Activated CD8-positive, alpha-beta T cell treated with anti-CD3 and anti-CD28 coated beads for 36 hours (primary cell): ENCODE data around the gene CCAR1. TPM values are rescaled to one million over a fixed set of nuclear protein-coding genes. Genes with fewer than 3 reads are reported as not detected.
"Not testable (repeated sequence)": the region's sequence is repeated elsewhere in the genome, so short reads cannot be mapped to it uniquely, and the experiment has no call there.

Source experiments
- ATAC-seq: fragments of 200-7000 bp; cut with Tn5 transposase; one replicate; pipeline ENCODE4 v1.10.0; 2021; ENCODE audit warnings: mild to moderate bottlenecking, moderate library complexity
- CTCF ChIA-PET: fragments of 350-600 bp; sonication (Branson Sonifier 250); formaldehyde crosslinking; loops from one replicate; lab custom pipeline; 2021; ENCODE audit warnings: antibody characterized with exemption; lab: Charles Lee
- POLR2A ChIA-PET: fragments of 350-600 bp; sonication (Branson Sonifier 250); formaldehyde crosslinking; loops from one replicate; lab custom pipeline; 2021; ENCODE audit warnings: antibody characterized with exemption; lab: Charles Lee
- DNase-seq: peaks from one replicate; pipeline ENCODE4 v3.0.0-alpha.2; 2020
- H3K27ac Mint-ChIP-seq: one replicate; pipeline ENCODE4 v1.8.0; 2021; ENCODE audit warnings: mild to moderate bottlenecking, mixed read lengths
- H3K27me3 Mint-ChIP-seq: one replicate; pipeline ENCODE4 v1.8.0; 2021; ENCODE audit warnings: mixed read lengths
- H3K36me3 Mint-ChIP-seq: one replicate; pipeline ENCODE4 v1.8.0; 2021; ENCODE audit warnings: low read depth, mixed read lengths
- H3K4me1 Mint-ChIP-seq: one replicate; pipeline ENCODE4 v1.8.0; 2021; ENCODE audit warnings: low read depth, mixed read lengths
- H3K4me3 Mint-ChIP-seq: one replicate; pipeline ENCODE4 v1.8.0; 2021; ENCODE audit warnings: mild to moderate bottlenecking, moderate library complexity, mixed read lengths
- H3K9me3 Mint-ChIP-seq: one replicate; pipeline ENCODE4 v1.8.0; 2021; ENCODE audit warnings: mixed read lengths
- CTCF ChIP-seq: fragments of 200-600 bp; IDR thresholded peaks from one replicate; pipeline ENCODE4 v1.8.0; 2022; ENCODE audit warnings: antibody characterized with exemption, mild to moderate bottlenecking
- intact Hi-C: fragments of 100-400 bp; cut with micrococcal nuclease; formaldehyde crosslinking; loops from one replicate; pipeline ENCODE4 v1.10.0; 2022
- microRNA-seq: library from miRNA; unstranded; fragments of <30 nt; microRNA quantifications from one replicate; pipeline ENCODE4 v1.2.0, GENCODE V29; 2022; ENCODE audit warnings: borderline microRNAs expressed, borderline replicate concordance
- total RNA-seq, 2 experiments: library from RNA; stranded (reverse); gene quantifications; one replicate each; pipeline ENCODE4 v1.2.3, GENCODE V29; 2021

CCAR1 gene
- total RNA-seq, 2 experiments from 2014 or later = 86.3 to 101 TPM

- Mint-ChIP-seq H3K4me3 (no peak overlapping the region), H3K4me1 (no peaks in the 10 kb centered on the region), H3K27ac (no peak overlapping the region), H3K27me3 (no peaks in the 10 kb centered on the region), H3K36me3 (no peaks in the 10 kb centered on the region), H3K9me3 (no peaks in the 10 kb centered on the region)
- intact Hi-C loops = no loop called here
- no peak for DNase-seq
- CTCF ChIA-PET = no interaction called here
- ATAC-seq = no peak
- POLR2A ChIA-PET = no interaction called here
- no peak for TF ChIP-seq CTCF
Measured at GRCh38 chr10:68837626-68838322, 116.7 kb downstream of the CCAR1 start.

- intact Hi-C loops, H3K4me1 Mint-ChIP-seq, H3K4me3 Mint-ChIP-seq, DNase-seq, ATAC-seq, H3K36me3 Mint-ChIP-seq, H3K27me3 Mint-ChIP-seq, H3K9me3 Mint-ChIP-seq, H3K27ac Mint-ChIP-seq, CTCF ChIA-PET: not testable (repeated sequence)
- POLR2A ChIA-PET = interaction anchor here (0.6 kb wide), 1 partner anchor 26 kb away, joined by 3 read pairs; no protein-coding TSS in a partner anchor
Measured at GRCh38 chr10:68840650-68841049, 119.6 kb downstream of the CCAR1 start.

Small RNA genes within 50 kb of the gene (microRNA-seq; reads per million reads assigned to microRNA genes)
- gene MIR1254-1 = 1.5 reads per million

Other genes starting within 250 kb of the CCAR1 start
- 10 to 100 TPM; 40.6 to 43.5 TPM for gene DNA2, start 249.3 kb upstream of the CCAR1 start, total RNA-seq
- 10 to 100 TPM; 11.5 to 16.9 TPM for gene SLC25A16, start 193.7 kb upstream of the CCAR1 start, total RNA-seq
- 1 to 10 TPM; 1.1 to 1.3 TPM for gene TET1, start 160.9 kb upstream of the CCAR1 start, total RNA-seq
- gene STOX1, start 106.3 kb downstream of the CCAR1 start, total RNA-seq = under 1 TPM; 0.22 to 0.36 TPM
- gene DDX50, start 180.1 kb downstream of the CCAR1 start, total RNA-seq = 100 to 1,000 TPM; 102 to 105 TPM
- 100 to 1,000 TPM; 192 to 194 TPM for gene DDX21, start 234.9 kb downstream of the CCAR1 start, total RNA-seq